Upper lobe of left lung (tissue), 4 donors: Measurements from ENCODE around the gene CPT1A.

Experiments
- CTCF ChIP-seq, 6 experiments: fragments of 450-650 bp in 4 of 6; fragments of 200-600 bp in 2 of 6; sonication (generic) in 2 of 6; IDR thresholded peaks; one replicate each; pipeline ENCODE4 v1.5.1; 2016 to 2019; ENCODE audit warnings: antibody characterized with exemption in 6 of 6
- EP300 ChIP-seq, 4 donors: sonication (generic); formaldehyde crosslinking; IDR thresholded peaks; one replicate each; pipeline ENCODE4 v1.5.1; 2017; ENCODE audit warnings: antibody characterized with exemption in 4 of 4, control low read depth in 2 of 4
- POLR2A ChIP-seq, 4 donors: fragments of 450-650 bp; IDR thresholded peaks; one replicate each; pipeline ENCODE4 v1.5.1; 2016 to 2017; ENCODE audit warnings: antibody characterized with exemption in 4 of 4, mild to moderate bottlenecking in 2 of 4
- POLR2AphosphoS5 ChIP-seq, 2 donors: sonication (generic); formaldehyde crosslinking; IDR thresholded peaks; one replicate each; pipeline ENCODE4 v1.5.1; 2017; ENCODE audit warnings: antibody characterized with exemption in 2 of 2

- TF ChIP-seq CTCF (IDR thresholded peaks at IDR 0.05), result no peak
- TF ChIP-seq EP300 (IDR thresholded peaks at IDR 0.05), result no peak
- TF ChIP-seq POLR2A (IDR thresholded peaks at IDR 0.05), result no peak
- TF ChIP-seq POLR2AphosphoS5 (IDR thresholded peaks at IDR 0.05), result no peak
These were observed 3.1 kb upstream of the CPT1A start for GRCh38 chr11:68844801-68845200.
